AG10803 (cell line): ENCODE data around the gene HABP2.
A peak's percentile ranks its signal among the peaks of the same experiment; 100 is the strongest.

Source experiments
- DNase-seq: peaks from one replicate; pipeline ENCODE4 v3.0.0; 2010; ENCODE audit warnings: low read depth
- H3K4me3 ChIP-seq: 2 replicates; pipeline ENCODE4 v1.5.1; 2011; ENCODE audit warnings: mild to moderate bottlenecking, low read length, control low read depth
- CTCF ChIP-seq: conservative IDR thresholded peaks from 2 replicates; pipeline ENCODE4 v1.5.1; 2011; ENCODE audit warnings: mild to moderate bottlenecking, low read length, control low read depth, inconsistent platforms

HABP2 gene

GRCh38 chr10:113552701-113553100 is at the start of gene HABP2:
Gene HABP2 (plus strand): TSS chr10:113553053. CDS start chr10:113553122, 69 bp downstream.
- DNase-seq = no peak
- no peak for TF ChIP-seq CTCF
- no peak within 1 kb of the TSS for H3K4me3 ChIP-seq

GRCh38 chr10:113503930-113504329 is 48.9 kb upstream of the HABP2 start:
- TF ChIP-seq CTCF = no peak
- H3K4me3 ChIP-seq = no peak overlapping the region
- DNase-seq = no peak

GRCh38 chr10:113504423-113504822 is 48.4 kb upstream of the HABP2 start:
- no peak for DNase-seq
- no peak for TF ChIP-seq CTCF
- H3K4me3 ChIP-seq = no peak overlapping the region

GRCh38 chr10:113506476-113506875 is 46.4 kb upstream of the HABP2 start:
- no peak for DNase-seq
- H3K4me3 ChIP-seq = no peak overlapping the region
- no peak for TF ChIP-seq CTCF

- H3K4me3 ChIP-seq = no peak overlapping the region
- TF ChIP-seq CTCF = no peak
- no peak for DNase-seq
Measured at GRCh38 chr10:113511419-113511818, 41.4 kb upstream of the HABP2 start.

GRCh38 chr10:113515161-113515560 is 37.7 kb upstream of the HABP2 start:
- H3K4me3 ChIP-seq = no peak overlapping the region
- TF ChIP-seq CTCF = no peak
- DNase-seq = no peak

- H3K4me3 ChIP-seq = no peak overlapping the region
- peak; percentile 87 for DNase-seq
- TF ChIP-seq CTCF = no peak
Measured at GRCh38 chr10:113515601-113516000, 37.3 kb upstream of the HABP2 start.
